Measurements from ENCODE around the gene NAAA.

GRCh38 chr4:75924309-75924827 lies 16.4 kb downstream of the NAAA start:
- TF ChIP-seq, protein P1, sequence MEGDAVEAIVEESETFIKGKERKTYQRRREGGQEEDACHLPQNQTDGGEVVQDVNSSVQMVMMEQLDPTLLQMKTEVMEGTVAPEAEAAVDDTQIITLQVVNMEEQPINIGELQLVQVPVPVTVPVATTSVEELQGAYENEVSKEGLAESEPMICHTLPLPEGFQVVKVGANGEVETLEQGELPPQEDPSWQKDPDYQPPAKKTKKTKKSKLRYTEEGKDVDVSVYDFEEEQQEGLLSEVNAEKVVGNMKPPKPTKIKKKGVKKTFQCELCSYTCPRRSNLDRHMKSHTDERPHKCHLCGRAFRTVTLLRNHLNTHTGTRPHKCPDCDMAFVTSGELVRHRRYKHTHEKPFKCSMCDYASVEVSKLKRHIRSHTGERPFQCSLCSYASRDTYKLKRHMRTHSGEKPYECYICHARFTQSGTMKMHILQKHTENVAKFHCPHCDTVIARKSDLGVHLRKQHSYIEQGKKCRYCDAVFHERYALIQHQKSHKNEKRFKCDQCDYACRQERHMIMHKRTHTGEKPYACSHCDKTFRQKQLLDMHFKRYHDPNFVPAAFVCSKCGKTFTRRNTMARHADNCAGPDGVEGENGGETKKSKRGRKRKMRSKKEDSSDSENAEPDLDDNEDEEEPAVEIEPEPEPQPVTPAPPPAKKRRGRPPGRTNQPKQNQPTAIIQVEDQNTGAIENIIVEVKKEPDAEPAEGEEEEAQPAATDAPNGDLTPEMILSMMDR (conservative IDR thresholded peaks at IDR 0.05 in 1 of 2, IDR thresholded peaks at IDR 0.05 in 1 of 2; ENCODE audit: low read depth in 1 of 2, low read length in 2 of 2): no peak
- TF ChIP-seq EZH2 (IDR thresholded peaks at IDR 0.05; ENCODE audit: low read length, missing control alignments): no peak

Data from fibroblast of lung (primary cell).